Thoracic aorta (tissue), 2 donors: Measurements from ENCODE around the gene RASGRP2. TPM values are rescaled to one million over a fixed set of nuclear protein-coding genes. Genes with fewer than 3 reads are reported as not detected.

Experiments used
- ATAC-seq: fragments of 150-250 bp; one replicate; pipeline ENCODE4 v1.8.0; 2017; ENCODE audit warnings: low read depth; ENCODE audit not compliant: insufficient number of reproducible peaks, low FRiP score
- DNase-seq: peaks from one replicate; pipeline ENCODE4 v3.0.0-alpha.2; 2020; ENCODE audit warnings: low spot score
- H3K27ac ChIP-seq, 2 donors: fragments of 200-600 bp; sonication (generic); 1 replicate in 1 of 2; 2 replicates in 1 of 2; pipeline ENCODE4 v1.5.1; 2016; ENCODE audit warnings: mild to moderate bottlenecking in 2 of 2, moderate library complexity in 2 of 2
- H3K27me3 ChIP-seq: fragments of 200-600 bp; sonication (generic); replicated peaks from 2 replicates; pipeline ENCODE4 v1.6.0; 2016; ENCODE audit warnings: mild to moderate bottlenecking; ENCODE audit not compliant: insufficient read depth
- H3K36me3 ChIP-seq: fragments of 200-600 bp; sonication (generic); one replicate; pipeline ENCODE4 v1.5.1; 2016
- H3K4me1 ChIP-seq, 2 donors: fragments of 200-600 bp; sonication (generic); 1 replicate in 1 of 2; 2 replicates in 1 of 2; pipeline versions ENCODE4 v1.5.1 to v1.6.0; 2016; ENCODE audit warnings: low read depth in 2 of 2, mild to moderate bottlenecking in 1 of 2; ENCODE audit not compliant: control insufficient read depth in 1 of 2
- H3K4me3 ChIP-seq: fragments of 200-600 bp; sonication (generic); 2 replicates; pipeline ENCODE4 v1.5.1; 2016; ENCODE audit warnings: mild to moderate bottlenecking
- H3K9me3 ChIP-seq: fragments of 200-600 bp; sonication (generic); 2 replicates; pipeline ENCODE4 v1.5.1; 2016
- CTCF ChIP-seq: fragments of 200-600 bp; sonication (generic); IDR thresholded peaks from one replicate; pipeline ENCODE4 v1.5.1; 2019; ENCODE audit warnings: antibody characterized with exemption
- total RNA-seq, 2 donors: library from RNA; depleted of rRNA; stranded (reverse); fragments of >200 nt; gene quantifications; one replicate each; pipeline versions ENCODE4 v1.1.0 to v1.2.3, GENCODE V29; 2016

RASGRP2 gene
- total RNA-seq, 2 donors from 2014 or later = 78.4 to 89.1 TPM

- ATAC-seq (no peak), DNase-seq (no peak)
- H3K4me1 ChIP-seq = no peaks in the 10 kb centered on the region
- no peak overlapping the region for H3K27ac ChIP-seq
- no peaks in the 10 kb centered on the region for H3K27me3 ChIP-seq
- H3K36me3 ChIP-seq = no peaks in the 10 kb centered on the region
- no peaks in the 10 kb centered on the region for H3K9me3 ChIP-seq
- no peak for TF ChIP-seq CTCF
- no peak overlapping the region for H3K4me3 ChIP-seq
Observed at GRCh38 chr11:64784813-64785581, 41.1 kb upstream of the RASGRP2 start.

- TF ChIP-seq CTCF = no peak
- peak; percentile 92 for ATAC-seq
Observed at GRCh38 chr11:64778473-64779298, 34.7 kb upstream of the RASGRP2 start, which contains the start of gene SF1. SF1 (minus strand) TSS chr11:64778542; CDS start chr11:64778392, 150 bp downstream.

GRCh38 chr11:64778223-64778472 lies 34.2 kb upstream of the RASGRP2 start:
- ATAC-seq (no peak), DNase-seq (no peak)
- peaks cover 34 to 41% of the 10 kb centered on the region in 2 donors for H3K4me1 ChIP-seq

More at GRCh38 chr11:64778473-64779298, 34.7 kb upstream of the RASGRP2 start, which contains the start of gene SF1:
- peak; percentile 98 for DNase-seq
- H3K27ac ChIP-seq = peak within 1 kb of the TSS; percentile 99 to 100
- peak within 1 kb of the TSS; percentile 96 for H3K4me3 ChIP-seq
- H3K36me3 ChIP-seq = peaks cover 25% of the 10 kb centered on the region
- H3K27me3 ChIP-seq = no peaks in the 10 kb centered on the region
- H3K4me1 ChIP-seq = peaks cover 31 to 36% of the 10 kb centered on the region in 2 donors
- no peaks in the 10 kb centered on the region for H3K9me3 ChIP-seq

GRCh38 chr11:64777449-64778222 lies 33.7 kb upstream of the RASGRP2 start:
- Histone ChIP-seq H3K36me3 (peaks cover 35% of the 10 kb centered on the region), H3K4me1 (peaks cover 39 to 46% of the 10 kb centered on the region in 2 donors), H3K27ac (peak overlapping the region; percentile 99 to 100), H3K4me3 (peak overlapping the region; percentile 96), H3K27me3 (no peaks in the 10 kb centered on the region), H3K9me3 (no peaks in the 10 kb centered on the region)
- DNase-seq (peak; percentile 26), ATAC-seq (no peak)
- no peak for TF ChIP-seq CTCF

More at GRCh38 chr11:64778223-64778472, 34.2 kb upstream of the RASGRP2 start:
- H3K27ac ChIP-seq = peak overlapping the region; percentile 99 to 100
- no peaks in the 10 kb centered on the region for H3K27me3 ChIP-seq
- TF ChIP-seq CTCF = no peak
- H3K9me3 ChIP-seq = no peaks in the 10 kb centered on the region
- peaks cover 30% of the 10 kb centered on the region for H3K36me3 ChIP-seq
- peak overlapping the region; percentile 96 for H3K4me3 ChIP-seq
